H9 (cell line): ENCODE data around the gene ELANE. TPM values are rescaled to one million over a fixed set of nuclear protein-coding genes. Genes with fewer than 3 reads are reported as not detected.

ENCODE experiments used
- DNase-seq: peaks from one replicate; pipeline ENCODE4 v3.0.0-alpha.2; 2017
- H2AFZ ChIP-seq: one replicate; pipeline ENCODE4 v1.6.1; 2013; ENCODE audit warnings: mild to moderate bottlenecking, low read length, control low read depth, moderate library complexity
- H2AK5ac ChIP-seq: 2 replicates; pipeline ENCODE4 v1.6.1; 2013; ENCODE audit warnings: low read length, control low read depth, mixed read lengths; ENCODE audit not compliant: insufficient read length
- H2BK120ac ChIP-seq: one replicate; pipeline ENCODE4 v1.6.1; 2013; ENCODE audit warnings: low read depth, mild to moderate bottlenecking, low read length, control low read depth, inconsistent platforms; ENCODE audit not compliant: poor library complexity, severe bottlenecking
- H2BK12ac ChIP-seq: 2 replicates; pipeline ENCODE4 v1.6.1; 2013; ENCODE audit warnings: low read length, control low read depth, mixed read lengths, low read depth; ENCODE audit not compliant: insufficient read length
- H2BK15ac ChIP-seq: 2 replicates; pipeline ENCODE4 v1.6.1; 2013; ENCODE audit warnings: low read depth, low read length, control low read depth
- H2BK20ac ChIP-seq: one replicate; pipeline ENCODE4 v1.6.1; 2013; ENCODE audit warnings: low read depth, mild to moderate bottlenecking, low read length, control low read depth, inconsistent platforms; ENCODE audit not compliant: poor library complexity, severe bottlenecking
- H2BK5ac ChIP-seq: 2 replicates; pipeline ENCODE4 v1.6.1; 2013; ENCODE audit warnings: low read length, control low read depth, mixed read lengths; ENCODE audit not compliant: insufficient read length
- H3K14ac ChIP-seq: 2 replicates; pipeline ENCODE4 v1.6.1; 2013; ENCODE audit warnings: low read length, control low read depth; ENCODE audit not compliant: insufficient read depth
- H3K18ac ChIP-seq: 2 replicates; pipeline ENCODE4 v1.6.1; 2013; ENCODE audit warnings: low read depth, mild to moderate bottlenecking, mixed read lengths, low read length, control low read depth; ENCODE audit not compliant: insufficient read length
- H3K23ac ChIP-seq: 2 replicates; pipeline ENCODE4 v1.6.1; 2013; ENCODE audit warnings: low read length, control low read depth, mixed read lengths, low read depth; ENCODE audit not compliant: insufficient read length
- H3K23me2 ChIP-seq: 2 replicates; pipeline ENCODE4 v1.6.1; 2013; ENCODE audit warnings: low read depth, mild to moderate bottlenecking, mixed read lengths, low read length, control low read depth; ENCODE audit not compliant: insufficient read length, poor library complexity, severe bottlenecking
- H3K27ac ChIP-seq: 2 replicates; pipeline ENCODE4 v1.5.1; 2013; ENCODE audit warnings: low read length, control low read depth, mixed read lengths, low read depth; ENCODE audit not compliant: insufficient read length
- H3K27me3 ChIP-seq: 2 replicates; pipeline ENCODE4 v1.6.1; 2013; ENCODE audit warnings: low read length, control low read depth, inconsistent platforms; ENCODE audit not compliant: insufficient read depth
- H3K4ac ChIP-seq: 2 replicates; pipeline ENCODE4 v1.6.1; 2013; ENCODE audit warnings: low read depth, mild to moderate bottlenecking, control low read depth, inconsistent platforms, low read length, moderate library complexity
- H3K4me1 ChIP-seq: 2 replicates; pipeline ENCODE4 v1.6.1; 2013; ENCODE audit warnings: low read length, control low read depth, inconsistent platforms; ENCODE audit not compliant: insufficient read depth
- H3K4me2 ChIP-seq: 2 replicates; pipeline ENCODE4 v1.6.1; 2013; ENCODE audit warnings: low read length, control low read depth, mixed read lengths; ENCODE audit not compliant: insufficient read length, insufficient read depth
- H3K56ac ChIP-seq: 2 replicates; pipeline ENCODE4 v1.6.1; 2013; ENCODE audit warnings: low read depth, mild to moderate bottlenecking, mixed read lengths, low read length, control low read depth; ENCODE audit not compliant: insufficient read length
- H3K79me1 ChIP-seq: 2 replicates; pipeline ENCODE4 v1.6.1; 2013; ENCODE audit warnings: low read depth, mild to moderate bottlenecking, moderate library complexity, low read length, control low read depth, inconsistent platforms; ENCODE audit not compliant: insufficient read depth, poor library complexity, severe bottlenecking
- H3K79me2 ChIP-seq: 2 replicates; pipeline ENCODE4 v1.6.1; 2013; ENCODE audit warnings: low read length, control low read depth, inconsistent platforms; ENCODE audit not compliant: insufficient read depth
- H3K9ac ChIP-seq: 2 replicates; pipeline ENCODE4 v1.6.1; 2013; ENCODE audit warnings: low read length, control low read depth, mixed read lengths; ENCODE audit not compliant: insufficient read length; ENCODE audit errors: extremely low read depth
- H3K9me3 ChIP-seq: one replicate; pipeline ENCODE4 v1.6.1; 2013; ENCODE audit warnings: low read depth, low read length, inconsistent platforms; ENCODE audit not compliant: control insufficient read depth
- H3T11ph ChIP-seq: one replicate; pipeline ENCODE4 v1.6.1; 2013; ENCODE audit warnings: mild to moderate bottlenecking, low read length, control low read depth, inconsistent platforms
- H4K20me1 ChIP-seq: one replicate; pipeline ENCODE4 v1.6.1; 2013; ENCODE audit not compliant: control insufficient read depth, insufficient read length, insufficient read depth
- H4K5ac ChIP-seq: 2 replicates; pipeline ENCODE4 v1.6.1; 2013; ENCODE audit warnings: low read depth, mild to moderate bottlenecking, mixed read lengths, low read length, control low read depth; ENCODE audit not compliant: insufficient read length
- H4K8ac ChIP-seq: replicated peaks from 2 replicates; pipeline ENCODE4 v1.6.1; 2013; ENCODE audit warnings: low read length, control low read depth, mixed read lengths, low read depth; ENCODE audit not compliant: insufficient read length
- H4K91ac ChIP-seq: 2 replicates; pipeline ENCODE4 v1.6.1; 2013; ENCODE audit warnings: low read depth, mild to moderate bottlenecking, moderate library complexity, mixed read lengths, low read length, control low read depth; ENCODE audit not compliant: insufficient read length
- H3K27ac Mint-ChIP-seq, 3 experiments: 2 replicates in 2 of 3; 3 replicates in 1 of 3; pipeline ENCODE4 v1.8.0; 2020 to 2021; ENCODE audit warnings: mixed read lengths in 3 of 3, mild to moderate bottlenecking in 1 of 3, moderate library complexity in 1 of 3
- H3K27me3 Mint-ChIP-seq: 2 replicates; pipeline ENCODE4 v1.8.0; 2021; ENCODE audit warnings: low read depth, mild to moderate bottlenecking, moderate library complexity, mixed read lengths
- H3K36me3 Mint-ChIP-seq, 3 experiments: 2 replicates in 2 of 3; 3 replicates in 1 of 3; pipeline ENCODE4 v1.8.0; 2020 to 2021; ENCODE audit warnings: low read depth in 3 of 3, mixed read lengths in 3 of 3; ENCODE audit not compliant: insufficient read depth in 1 of 3
- H3K4me1 Mint-ChIP-seq, 2 experiments: 2 replicates each; pipeline ENCODE4 v1.8.0; 2020; ENCODE audit warnings: mixed read lengths in 2 of 2
- H3K4me3 Mint-ChIP-seq, 2 experiments: 2 replicates in 1 of 2; 3 replicates in 1 of 2; pipeline ENCODE4 v1.8.0; 2020 to 2021; ENCODE audit warnings: mild to moderate bottlenecking in 2 of 2, mixed read lengths in 2 of 2, moderate library complexity in 1 of 2
- H3K9me3 Mint-ChIP-seq, 2 experiments: 2 replicates in 1 of 2; 3 replicates in 1 of 2; pipeline ENCODE4 v1.8.0; 2020; ENCODE audit warnings: mild to moderate bottlenecking in 2 of 2, mixed read lengths in 2 of 2, moderate library complexity in 1 of 2
- WGBS: extraction: QIAGEN DNeasy Blood & Tissue Kit; methylation state at CpG from one replicate; pipeline ENCODE4 v1.1.7; 2013; ENCODE audit warnings: missing lambda C conversion rate, low lambda C conversion rate, mixed read lengths; ENCODE audit not compliant: insufficient read length; ENCODE audit errors: extremely low coverage; 5-methylcytosine and 5-hydroxymethylcytosine counted together
- total RNA-seq: library from RNA; stranded (reverse); gene quantifications from 2 replicates; pipeline ENCODE4 v1.2.1, GENCODE V29; 2021
- TF ChIP-seq, protein P1 (sequence below): fragments of 200-600 bp; sonication (generic); conservative IDR thresholded peaks from 3 replicates; pipeline ENCODE4 v1.8.0; 2021; ENCODE audit warnings: antibody characterized with exemption, mild to moderate bottlenecking

ELANE gene
- total RNA-seq, 1 experiment from 2014 or later, result not detected

DNA sequence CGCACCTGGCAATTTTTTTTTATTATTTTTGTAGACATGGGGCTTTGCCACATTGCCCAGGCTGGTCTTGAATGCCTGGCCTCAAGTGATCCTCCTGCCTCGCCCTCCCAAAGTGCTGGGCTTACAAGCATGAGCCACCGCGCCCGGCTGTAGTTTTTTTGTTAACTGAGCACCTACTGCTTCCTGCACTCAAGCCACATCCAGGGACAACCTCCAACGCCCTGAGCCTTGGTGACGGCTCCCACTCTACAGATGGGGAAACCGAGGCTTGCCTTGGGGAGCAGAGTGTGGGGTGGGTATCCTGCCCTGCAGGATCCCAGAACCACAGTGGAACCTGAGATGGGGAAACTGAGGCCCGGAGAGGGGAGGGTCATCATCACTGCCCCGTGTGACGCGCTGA lies 3.0 kb downstream of the ELANE start:
- H3K27me3 ChIP-seq, result peaks cover 3% of the 10 kb centered on the region; the same call in 1 of the 2 replicates
- H3K9me3 ChIP-seq, result no peaks in the 10 kb centered on the region
- H3K56ac ChIP-seq, result no peak overlapping the region
- H4K5ac ChIP-seq, result no peak overlapping the region
- peaks cover 0 to 2% of the 10 kb centered on the region in 2 experiments; a peak in 1 of 5 replicates for H3K9me3 Mint-ChIP-seq
- H3K79me1 ChIP-seq, result no peaks in the 10 kb centered on the region
- H3K27me3 Mint-ChIP-seq, result peaks cover 32% of the 10 kb centered on the region
- H3K4me2 ChIP-seq, result no peak overlapping the region
- no peaks in the 10 kb centered on the region for H3K4me1 Mint-ChIP-seq
- H2BK12ac ChIP-seq, result no peak overlapping the region
- no peak overlapping the region for H2AFZ ChIP-seq
- H3K9ac ChIP-seq, result no peak overlapping the region
- no peak overlapping the region for H2BK15ac ChIP-seq
- no peak overlapping the region for H3T11ph ChIP-seq
- H3K4me1 ChIP-seq, result no peaks in the 10 kb centered on the region
- no peaks in the 10 kb centered on the region for H3K36me3 Mint-ChIP-seq
- no peak overlapping the region for H4K91ac ChIP-seq
- no peak overlapping the region for H2BK5ac ChIP-seq
- H2BK20ac ChIP-seq, result no peak overlapping the region
- no peak overlapping the region for H3K27ac Mint-ChIP-seq
- H3K27ac ChIP-seq, result no peak overlapping the region
- WGBS, result no CpG with 5 or more reads among the region's 12 CpGs
- TF ChIP-seq, protein P1, sequence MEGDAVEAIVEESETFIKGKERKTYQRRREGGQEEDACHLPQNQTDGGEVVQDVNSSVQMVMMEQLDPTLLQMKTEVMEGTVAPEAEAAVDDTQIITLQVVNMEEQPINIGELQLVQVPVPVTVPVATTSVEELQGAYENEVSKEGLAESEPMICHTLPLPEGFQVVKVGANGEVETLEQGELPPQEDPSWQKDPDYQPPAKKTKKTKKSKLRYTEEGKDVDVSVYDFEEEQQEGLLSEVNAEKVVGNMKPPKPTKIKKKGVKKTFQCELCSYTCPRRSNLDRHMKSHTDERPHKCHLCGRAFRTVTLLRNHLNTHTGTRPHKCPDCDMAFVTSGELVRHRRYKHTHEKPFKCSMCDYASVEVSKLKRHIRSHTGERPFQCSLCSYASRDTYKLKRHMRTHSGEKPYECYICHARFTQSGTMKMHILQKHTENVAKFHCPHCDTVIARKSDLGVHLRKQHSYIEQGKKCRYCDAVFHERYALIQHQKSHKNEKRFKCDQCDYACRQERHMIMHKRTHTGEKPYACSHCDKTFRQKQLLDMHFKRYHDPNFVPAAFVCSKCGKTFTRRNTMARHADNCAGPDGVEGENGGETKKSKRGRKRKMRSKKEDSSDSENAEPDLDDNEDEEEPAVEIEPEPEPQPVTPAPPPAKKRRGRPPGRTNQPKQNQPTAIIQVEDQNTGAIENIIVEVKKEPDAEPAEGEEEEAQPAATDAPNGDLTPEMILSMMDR, result no peak
- no peak overlapping the region for H3K23ac ChIP-seq
- no peak overlapping the region for H3K14ac ChIP-seq
- no peaks in the 10 kb centered on the region for H3K23me2 ChIP-seq
- no peak overlapping the region for H3K18ac ChIP-seq
- no peak overlapping the region for H2AK5ac ChIP-seq
- no peaks in the 10 kb centered on the region for H4K20me1 ChIP-seq
- no peak for DNase-seq
- H2BK120ac ChIP-seq, result no peak overlapping the region
- H3K79me2 ChIP-seq, result no peaks in the 10 kb centered on the region
- no peak overlapping the region for H3K4ac ChIP-seq
- H4K8ac ChIP-seq, result no peak overlapping the region
- no peak overlapping the region for H3K4me3 Mint-ChIP-seq
